ENCODE results near the gene NFIC.

DNA sequence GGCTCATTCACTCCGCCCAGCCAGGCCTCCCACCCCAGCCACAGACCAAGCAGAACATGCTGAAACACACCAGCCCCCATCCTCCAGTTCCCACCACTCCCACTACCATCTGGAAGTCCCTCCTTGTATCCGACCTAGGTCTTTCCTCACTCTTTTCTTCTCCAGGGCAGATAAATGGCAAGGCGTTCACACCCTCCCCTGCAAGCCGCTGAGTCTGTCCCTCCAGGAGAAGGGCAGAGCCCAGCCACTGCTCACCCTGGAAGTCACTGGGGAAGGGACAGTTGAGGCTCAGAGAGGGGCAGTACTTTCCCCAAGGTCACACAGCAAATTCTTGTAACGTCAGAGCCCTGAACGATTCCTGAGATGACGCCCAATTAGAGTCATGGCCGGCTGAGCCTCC, 45.5 kb upstream of the NFIC start:
- TF ChIP-seq, protein P1, sequence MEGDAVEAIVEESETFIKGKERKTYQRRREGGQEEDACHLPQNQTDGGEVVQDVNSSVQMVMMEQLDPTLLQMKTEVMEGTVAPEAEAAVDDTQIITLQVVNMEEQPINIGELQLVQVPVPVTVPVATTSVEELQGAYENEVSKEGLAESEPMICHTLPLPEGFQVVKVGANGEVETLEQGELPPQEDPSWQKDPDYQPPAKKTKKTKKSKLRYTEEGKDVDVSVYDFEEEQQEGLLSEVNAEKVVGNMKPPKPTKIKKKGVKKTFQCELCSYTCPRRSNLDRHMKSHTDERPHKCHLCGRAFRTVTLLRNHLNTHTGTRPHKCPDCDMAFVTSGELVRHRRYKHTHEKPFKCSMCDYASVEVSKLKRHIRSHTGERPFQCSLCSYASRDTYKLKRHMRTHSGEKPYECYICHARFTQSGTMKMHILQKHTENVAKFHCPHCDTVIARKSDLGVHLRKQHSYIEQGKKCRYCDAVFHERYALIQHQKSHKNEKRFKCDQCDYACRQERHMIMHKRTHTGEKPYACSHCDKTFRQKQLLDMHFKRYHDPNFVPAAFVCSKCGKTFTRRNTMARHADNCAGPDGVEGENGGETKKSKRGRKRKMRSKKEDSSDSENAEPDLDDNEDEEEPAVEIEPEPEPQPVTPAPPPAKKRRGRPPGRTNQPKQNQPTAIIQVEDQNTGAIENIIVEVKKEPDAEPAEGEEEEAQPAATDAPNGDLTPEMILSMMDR (conservative IDR thresholded peaks at IDR 0.05 in 1 of 2, IDR thresholded peaks at IDR 0.05 in 1 of 2; ENCODE audit: extremely low read depth in 1 of 2, insufficient read depth in 1 of 2, low read depth in 1 of 2, low read length in 2 of 2): no peak
- TF ChIP-seq EZH2 (IDR thresholded peaks at IDR 0.05; ENCODE audit: borderline replicate concordance, low read length): no peak

Measured in mammary epithelial cell (primary cell).